Measurements from ENCODE around the gene BUB1. TPM values are rescaled to one million over a fixed set of nuclear protein-coding genes. Genes with fewer than 3 reads are reported as not detected.

BUB1 gene
- total RNA-seq, 1 donor, result 4.7 TPM

- Histone ChIP-seq H3K9me3 (ENCODE audit: low read depth, low read length) (no peaks in the 10 kb centered on the region), H3K4me3 (ENCODE audit: insufficient read depth, low read length) (no peak overlapping the region), H3K27me3 (ENCODE audit: insufficient read depth, low read length) (peaks cover 35% of the 10 kb centered on the region), H3K36me3 (ENCODE audit: insufficient read depth, low read length) (no peaks in the 10 kb centered on the region), H2AFZ (ENCODE audit: low read length) (no peak overlapping the region), H3K27ac (ENCODE audit: low read depth, low read length) (no peak overlapping the region), H3K4me1 (ENCODE audit: insufficient read depth, low read length) (peaks cover 8% of the 10 kb centered on the region), H4K20me1 (ENCODE audit: insufficient read depth, low read length) (no peaks in the 10 kb centered on the region), H3K4me2 (ENCODE audit: insufficient read depth, low read length) (no peak overlapping the region), H3K79me2 (ENCODE audit: insufficient read depth, low read length) (peaks cover 5% of the 10 kb centered on the region)
- no peak for TF ChIP-seq CTCF (IDR thresholded peaks at IDR 0.05; ENCODE audit: extremely low read depth, low read depth, low read length)
- DNase-seq (ENCODE audit: insufficient read length, low spot score, missing footprints), result no peak
Observed at GRCh38 chr2:110682267-110682666, 4.4 kb upstream of the BUB1 start.

GRCh38 chr2:110680709-110681108 is 2.8 kb upstream of the BUB1 start:
- H3K9me3 ChIP-seq (ENCODE audit: low read depth, low read length), result no peaks in the 10 kb centered on the region
- H3K4me2 ChIP-seq (ENCODE audit: insufficient read depth, low read length), result no peak overlapping the region
- H4K20me1 ChIP-seq (ENCODE audit: insufficient read depth, low read length), result no peaks in the 10 kb centered on the region
- H3K36me3 ChIP-seq (ENCODE audit: insufficient read depth, low read length), result no peaks in the 10 kb centered on the region
- H3K27me3 ChIP-seq (ENCODE audit: insufficient read depth, low read length), result peaks cover 26% of the 10 kb centered on the region
- DNase-seq (ENCODE audit: insufficient read length, low spot score, missing footprints), result peak; percentile 34
- peaks cover 20% of the 10 kb centered on the region for H3K79me2 ChIP-seq (ENCODE audit: insufficient read depth, low read length)
- no peak overlapping the region for H3K27ac ChIP-seq (ENCODE audit: low read depth, low read length)
- H2AFZ ChIP-seq (ENCODE audit: low read length), result no peak overlapping the region
- peaks cover 17% of the 10 kb centered on the region for H3K4me1 ChIP-seq (ENCODE audit: insufficient read depth, low read length)
- H3K4me3 ChIP-seq (ENCODE audit: insufficient read depth, low read length), result no peak overlapping the region
- no peak for TF ChIP-seq CTCF (IDR thresholded peaks at IDR 0.05; ENCODE audit: extremely low read depth, low read depth, low read length)

GRCh38 chr2:110679865-110680264 is 2.0 kb upstream of the BUB1 start:
- Histone ChIP-seq H3K4me2 (ENCODE audit: insufficient read depth, low read length) (no peak overlapping the region), H2AFZ (ENCODE audit: low read length) (no peak overlapping the region)
- TF ChIP-seq CTCF (IDR thresholded peaks at IDR 0.05; ENCODE audit: extremely low read depth, low read depth, low read length), result no peak

GRCh38 chr2:110679337-110679707 is 1.5 kb upstream of the BUB1 start:
- no peak for DNase-seq (ENCODE audit: insufficient read length, low spot score, missing footprints)
- Histone ChIP-seq H3K79me2 (ENCODE audit: insufficient read depth, low read length) (peaks cover 32% of the 10 kb centered on the region), H3K4me3 (ENCODE audit: insufficient read depth, low read length) (peak overlapping the region; percentile 93), H3K27me3 (ENCODE audit: insufficient read depth, low read length) (peaks cover 17% of the 10 kb centered on the region), H4K20me1 (ENCODE audit: insufficient read depth, low read length) (no peaks in the 10 kb centered on the region), H2AFZ (ENCODE audit: low read length) (peak overlapping the region; percentile 98), H3K27ac (ENCODE audit: low read depth, low read length) (no peak overlapping the region), H3K9me3 (ENCODE audit: low read depth, low read length) (no peaks in the 10 kb centered on the region), H3K4me2 (ENCODE audit: insufficient read depth, low read length) (peak overlapping the region; percentile 99), H3K36me3 (ENCODE audit: insufficient read depth, low read length) (no peaks in the 10 kb centered on the region), H3K4me1 (ENCODE audit: insufficient read depth, low read length) (peaks cover 31% of the 10 kb centered on the region)
- TF ChIP-seq CTCF (IDR thresholded peaks at IDR 0.05; ENCODE audit: extremely low read depth, low read depth, low read length), result peak; percentile 11

More at GRCh38 chr2:110679865-110680264, 2.0 kb upstream of the BUB1 start:
- H4K20me1 ChIP-seq (ENCODE audit: insufficient read depth, low read length), result no peaks in the 10 kb centered on the region
- H3K9me3 ChIP-seq (ENCODE audit: low read depth, low read length), result no peaks in the 10 kb centered on the region
- H3K36me3 ChIP-seq (ENCODE audit: insufficient read depth, low read length), result no peaks in the 10 kb centered on the region
- DNase-seq (ENCODE audit: insufficient read length, low spot score, missing footprints), result no peak
- H3K27me3 ChIP-seq (ENCODE audit: insufficient read depth, low read length), result peaks cover 19% of the 10 kb centered on the region
- H3K4me1 ChIP-seq (ENCODE audit: insufficient read depth, low read length), result peaks cover 26% of the 10 kb centered on the region
- no peak overlapping the region for H3K4me3 ChIP-seq (ENCODE audit: insufficient read depth, low read length)
- H3K27ac ChIP-seq (ENCODE audit: low read depth, low read length), result no peak overlapping the region
- peaks cover 28% of the 10 kb centered on the region for H3K79me2 ChIP-seq (ENCODE audit: insufficient read depth, low read length)

All from osteoblast (primary cell).